GM23338 (cell line): ENCODE results near the gene ZNF385C. TPM values are rescaled to one million over a fixed set of nuclear protein-coding genes. Genes with fewer than 3 reads are reported as not detected.

Experiments
- ATAC-seq: fragments of 200-7000 bp; cut with Tn5 transposase; 3 replicates; pipeline ENCODE4 v1.9.1; 2020
- DNase-seq: peaks from one replicate; pipeline ENCODE4 v3.0.0-alpha.2; 2015; ENCODE audit warnings: low spot score
- H2AFZ ChIP-seq: fragments of 200-600 bp; sonication (generic); 2 replicates; pipeline ENCODE4 v1.8.0; 2016; ENCODE audit warnings: antibody characterized with exemption, mild to moderate bottlenecking, moderate library complexity
- H3F3A ChIP-seq: fragments of 200-600 bp; sonication (generic); replicated peaks from 2 replicates; pipeline ENCODE4 v1.8.0; 2017; ENCODE audit warnings: antibody characterized with exemption, mixed run types, low read depth
- H3K27ac ChIP-seq: fragments of 200-600 bp; sonication (generic); 2 replicates; pipeline ENCODE4 v1.6.1; 2016; ENCODE audit warnings: low read depth
- H3K27me3 ChIP-seq: fragments of 200-600 bp; sonication (generic); 2 replicates; pipeline ENCODE4 v1.8.0; 2016; ENCODE audit warnings: mild to moderate bottlenecking, mixed run types, moderate library complexity; ENCODE audit not compliant: insufficient read depth
- H3K36me3 ChIP-seq: fragments of 200-600 bp; sonication (generic); 2 replicates; pipeline ENCODE4 v1.8.0; 2016; ENCODE audit warnings: mild to moderate bottlenecking; ENCODE audit not compliant: insufficient read depth
- H3K4me1 ChIP-seq: fragments of 200-600 bp; sonication (generic); 2 replicates; pipeline ENCODE4 v1.8.0; 2016; ENCODE audit warnings: mild to moderate bottlenecking, moderate library complexity; ENCODE audit not compliant: insufficient read depth
- H3K4me2 ChIP-seq: fragments of 200-600 bp; sonication (generic); 2 replicates; pipeline ENCODE4 v1.7.1; 2017; ENCODE audit warnings: mixed run types
- H3K4me3 ChIP-seq: fragments of 200-600 bp; sonication (generic); 2 replicates; pipeline ENCODE4 v1.6.1; 2016; ENCODE audit warnings: mixed run types
- H3K79me2 ChIP-seq: fragments of 200-600 bp; sonication (generic); replicated peaks from 2 replicates; pipeline ENCODE4 v1.8.0; 2017; ENCODE audit warnings: mild to moderate bottlenecking; ENCODE audit not compliant: insufficient read depth
- H3K9me2 ChIP-seq: fragments of 200-600 bp; sonication (generic); 2 replicates; pipeline ENCODE4 v1.8.0; 2017; ENCODE audit not compliant: insufficient read depth
- H4K20me1 ChIP-seq: fragments of 200-600 bp; sonication (generic); replicated peaks from 2 replicates; pipeline ENCODE4 v1.8.0; 2017; ENCODE audit warnings: mild to moderate bottlenecking; ENCODE audit not compliant: insufficient read depth
- H3K27ac Mint-ChIP-seq: 2 replicates; pipeline ENCODE4 v1.8.0; 2020; ENCODE audit warnings: inconsistent platforms, mild to moderate bottlenecking, moderate library complexity, mixed read lengths
- H3K27me3 Mint-ChIP-seq: 3 replicates; pipeline ENCODE4 v1.8.0; 2022; ENCODE audit warnings: low read depth, mild to moderate bottlenecking, moderate library complexity, mixed read lengths, inconsistent platforms; ENCODE audit not compliant: insufficient read depth, poor library complexity
- H3K36me3 Mint-ChIP-seq: 3 replicates; pipeline ENCODE4 v1.8.0; 2021; ENCODE audit warnings: low read depth, mild to moderate bottlenecking, inconsistent platforms, moderate library complexity, mixed read lengths
- H3K4me1 Mint-ChIP-seq: 3 replicates; pipeline ENCODE4 v1.8.0; 2020; ENCODE audit warnings: mild to moderate bottlenecking, inconsistent platforms, mixed read lengths
- H3K4me3 Mint-ChIP-seq: 3 replicates; pipeline ENCODE4 v1.8.0; 2021; ENCODE audit warnings: moderate library complexity, mild to moderate bottlenecking, inconsistent platforms, mixed read lengths
- H3K9me3 Mint-ChIP-seq: 3 replicates; pipeline ENCODE4 v1.8.0; 2020; ENCODE audit warnings: moderate library complexity, mild to moderate bottlenecking, inconsistent platforms, mixed read lengths
- CREB1 ChIP-seq: fragments of 250-450 bp; sonication (Bioruptor Pico); IDR thresholded peaks from 2 replicates; pipeline ENCODE4 v1.5.0; 2020; ENCODE audit warnings: low read depth, mild to moderate bottlenecking, moderate library complexity
- CTCF ChIP-seq, 2 experiments: fragments of 200-600 bp in 1 of 2; sonication (generic) in 1 of 2; conservative IDR thresholded peaks; 2 replicates each; pipeline versions ENCODE4 v1.5.1 to v1.6.1; 2016 to 2017; ENCODE audit warnings: antibody characterized with exemption in 2 of 2, low read depth in 2 of 2, mild to moderate bottlenecking in 2 of 2, moderate library complexity in 1 of 2
- ETS1 ChIP-seq: IDR thresholded peaks from 2 replicates; pipeline ENCODE4 v1.6.1; 2016; ENCODE audit warnings: antibody characterized with exemption
- EZH2 ChIP-seq: fragments of 200-600 bp; sonication (generic); IDR thresholded peaks from one replicate; pipeline ENCODE4 v1.8.0; 2017; ENCODE audit warnings: antibody characterized with exemption, mild to moderate bottlenecking, low read depth; ENCODE audit not compliant: unreplicated experiment
- EZH2phosphoT487 ChIP-seq: fragments of 200-600 bp; sonication (generic); IDR thresholded peaks from one replicate; pipeline ENCODE4 v1.8.1; 2018; ENCODE audit warnings: antibody characterized with exemption; ENCODE audit not compliant: unreplicated experiment
- JUNB ChIP-seq: IDR thresholded peaks from one replicate; pipeline ENCODE4 v1.6.1; 2016; ENCODE audit warnings: antibody characterized with exemption; ENCODE audit not compliant: unreplicated experiment
- NANOG ChIP-seq: IDR thresholded peaks from 2 replicates; pipeline ENCODE4 v1.6.1; 2016; ENCODE audit warnings: antibody characterized with exemption, borderline replicate concordance
- POLR2AphosphoS5 ChIP-seq: IDR thresholded peaks from 2 replicates; pipeline ENCODE4 v1.6.1; 2016; ENCODE audit warnings: antibody characterized with exemption, low read depth
- REST ChIP-seq: IDR thresholded peaks from one replicate; pipeline ENCODE4 v1.6.1; 2018; ENCODE audit warnings: antibody characterized with exemption; ENCODE audit not compliant: unreplicated experiment
- STAT1 ChIP-seq: IDR thresholded peaks from one replicate; pipeline ENCODE4 v1.6.1; 2016; ENCODE audit warnings: antibody characterized with exemption; ENCODE audit not compliant: unreplicated experiment
- ZNF331 ChIP-seq: fragments of 250-450 bp; sonication (Bioruptor Pico); IDR thresholded peaks from 2 replicates; pipeline ENCODE4 v1.5.0; 2020; ENCODE audit warnings: low read depth, mild to moderate bottlenecking, moderate library complexity
- ZNF462 ChIP-seq: fragments of 250-450 bp; sonication (Bioruptor Pico); IDR thresholded peaks from 2 replicates; pipeline ENCODE4 v1.5.0; 2020; ENCODE audit warnings: mild to moderate bottlenecking, moderate library complexity
- polyA plus RNA-seq: library from polyadenylated mRNA; unstranded; fragments of >200 nt; fragmentation: Nextera tagmentation; extraction: Ambion mirVana; gene quantifications from 2 replicates; pipeline ENCODE4 v1.2.1, GENCODE V29; 2016
- total RNA-seq: library from RNA; depleted of rRNA; stranded (reverse); fragments of >200 nt; shearing (Covaris generic); gene quantifications from 2 replicates; pipeline ENCODE4 v1.2.3, GENCODE V29; 2014

Gene ZNF385C
- total and polyA plus RNA-seq, 2 experiments from 2014 or later, result 1.9 to 3.1 TPM

- no peak for TF ChIP-seq REST
- TF ChIP-seq CREB1 (CRISPR knock-in tag), result no peak
- no peak for TF ChIP-seq JUNB
- no peak for TF ChIP-seq EZH2
- TF ChIP-seq CTCF (conservative IDR thresholded peaks at IDR 0.05; ENCODE audit: low read depth in 2 of 2), result no peak
- no peak for TF ChIP-seq EZH2phosphoT487
- no peak for TF ChIP-seq ZNF331 (CRISPR knock-in tag)
- no peak for TF ChIP-seq POLR2AphosphoS5
- no peak for TF ChIP-seq NANOG
Observed at GRCh38 chr17:42005166-42005565, 93.1 kb downstream of the ZNF385C start (continued).

GRCh38 chr17:42002792-42003301 lies 95.4 kb downstream of the ZNF385C start:
- no peaks in the 10 kb centered on the region for H3K4me1 ChIP-seq
- H3K4me1 Mint-ChIP-seq, result no peaks in the 10 kb centered on the region
- no peak overlapping the region for H3K4me2 ChIP-seq
- peaks cover 75% of the 10 kb centered on the region for H3K79me2 ChIP-seq
- no peaks in the 10 kb centered on the region for H3K9me3 Mint-ChIP-seq
- peaks cover 2% of the 10 kb centered on the region for H3K27me3 Mint-ChIP-seq
- H3F3A ChIP-seq, result peaks cover 15% of the 10 kb centered on the region
- H3K27me3 ChIP-seq, result no peaks in the 10 kb centered on the region
- no peak overlapping the region for H2AFZ ChIP-seq
- no peak overlapping the region for H3K4me3 Mint-ChIP-seq
- ATAC-seq (no peak), DNase-seq (no peak)
- H3K27ac Mint-ChIP-seq, result no peak overlapping the region
- H3K36me3 ChIP-seq, result peaks cover 35% of the 10 kb centered on the region
- H3K36me3 Mint-ChIP-seq, result peaks cover 50% of the 10 kb centered on the region
- H3K4me3 ChIP-seq, result no peak overlapping the region
- H3K9me2 ChIP-seq, result no peaks in the 10 kb centered on the region
- H3K27ac ChIP-seq, result peak overlapping the region; percentile 72; the same call in 1 of the 2 replicates
- peaks cover 45% of the 10 kb centered on the region for H4K20me1 ChIP-seq
- TF ChIP-seq ETS1 (no peak), POLR2AphosphoS5 (no peak), EZH2 (no peak), ZNF462 (CRISPR knock-in tag) (no peak), EZH2phosphoT487 (no peak), CREB1 (CRISPR knock-in tag) (no peak), ZNF331 (CRISPR knock-in tag) (no peak), NANOG (no peak), STAT1 (no peak)
